ENCODE measurements around the gene KIAA1614.
"Not testable (repeated sequence)": the region's sequence is repeated elsewhere in the genome, so short reads cannot be mapped to it uniquely, and the experiment has no call there.

KIAA1614 gene

GRCh38 chr1:180966744-180967536 is 54.2 kb downstream of the KIAA1614 start:
- DNase-seq, result no peak

- DNase-seq, result no peak
Observed at GRCh38 chr1:180967558-180967957, 54.9 kb downstream of the KIAA1614 start.

- DNase-seq, result not testable (repeated sequence)
Observed at GRCh38 chr1:180968834-180969233, 56.1 kb downstream of the KIAA1614 start.

- no peak for DNase-seq
Observed at GRCh38 chr1:180969434-180969833, 56.7 kb downstream of the KIAA1614 start.

- no peak for DNase-seq
Observed at GRCh38 chr1:180970333-180971079, 57.8 kb downstream of the KIAA1614 start.

- DNase-seq, result no peak
Observed at GRCh38 chr1:180971273-180971997, 58.7 kb downstream of the KIAA1614 start.

DNA sequence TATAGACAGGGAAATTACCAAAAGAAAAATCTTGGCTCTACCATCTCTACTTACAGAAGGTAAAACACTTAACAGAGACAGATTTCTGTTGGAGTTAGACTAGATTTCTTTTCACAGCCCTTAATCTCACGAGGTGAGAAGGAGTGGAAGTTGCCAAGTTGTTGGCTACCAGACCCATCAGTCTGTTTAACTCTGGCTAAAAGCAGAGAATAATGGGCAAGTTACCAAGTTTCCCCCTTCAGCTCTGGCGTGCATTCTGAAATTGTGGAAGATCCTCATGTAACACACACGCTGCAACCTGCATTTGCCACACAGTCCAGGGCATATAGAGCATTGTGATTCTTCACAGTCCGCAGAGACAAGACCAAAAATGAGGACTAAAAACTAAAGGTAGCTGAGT is 60.7 kb downstream of the KIAA1614 start:
- no peak for DNase-seq

DNA sequence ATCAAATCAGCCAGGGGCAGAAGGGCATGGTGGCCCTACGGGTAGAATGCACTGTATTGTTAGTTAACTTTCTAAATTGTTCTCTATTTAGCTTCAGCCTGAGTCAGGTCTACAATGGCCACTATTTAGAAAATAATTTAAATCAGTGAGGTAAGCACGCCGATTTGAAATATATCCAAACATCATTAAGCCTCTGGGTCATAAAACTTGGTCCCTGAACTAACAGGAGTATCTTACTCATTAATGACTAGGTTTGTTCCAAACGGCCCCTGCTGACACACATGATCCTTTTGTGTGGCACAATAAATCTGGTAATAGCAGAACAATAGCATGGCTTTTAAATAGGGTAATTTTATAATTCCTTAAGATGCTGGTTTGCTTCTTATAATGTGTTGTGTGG is 61.5 kb downstream of the KIAA1614 start:
- no peak for DNase-seq

DNA sequence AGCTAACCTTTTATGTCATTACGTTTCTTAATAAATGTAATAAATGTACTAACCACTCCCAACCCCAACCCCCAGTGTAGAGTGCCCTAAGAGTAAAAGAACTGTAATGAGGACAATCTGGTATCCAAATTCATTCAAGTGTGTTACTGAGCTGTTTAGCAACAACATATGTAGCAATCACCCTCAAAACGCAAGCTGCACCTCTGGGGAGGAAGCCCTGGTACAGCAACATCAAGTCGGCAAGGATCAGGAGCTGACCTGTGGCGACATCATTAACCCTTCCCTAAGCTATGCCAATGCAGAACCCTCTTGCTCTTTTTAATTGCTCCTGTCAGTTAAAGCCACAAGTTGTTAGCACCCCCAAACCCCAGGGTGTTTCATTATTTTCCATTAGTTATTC is 62.9 kb downstream of the KIAA1614 start:
- DNase-seq, result no peak

DNA sequence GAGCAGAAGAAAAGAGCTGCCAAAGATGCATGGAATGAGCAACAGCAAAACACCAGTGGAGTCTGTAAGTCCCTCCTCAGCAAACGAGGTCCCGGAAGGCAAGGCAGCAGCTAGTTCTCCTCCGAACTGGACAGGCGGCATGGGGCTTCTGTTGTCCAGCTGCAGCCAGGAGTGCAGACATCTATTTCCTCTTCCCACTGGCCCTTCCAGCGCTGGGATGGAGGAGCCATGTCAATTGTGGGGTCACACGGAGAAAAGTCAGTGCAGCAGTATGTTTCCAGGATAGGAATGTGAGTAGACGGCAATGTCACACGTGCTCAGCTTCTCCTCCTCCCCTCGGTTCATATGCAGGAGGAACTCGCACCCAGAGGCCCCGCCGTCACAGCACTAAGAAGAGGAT is 63.5 kb downstream of the KIAA1614 start:
- no peak for DNase-seq

- no peak for DNase-seq
Observed at GRCh38 chr1:180976732-180977357, 64.1 kb downstream of the KIAA1614 start.

GRCh38 chr1:180981596-180982387 is 69.1 kb downstream of the KIAA1614 start:
- DNase-seq, result no peak

DNA sequence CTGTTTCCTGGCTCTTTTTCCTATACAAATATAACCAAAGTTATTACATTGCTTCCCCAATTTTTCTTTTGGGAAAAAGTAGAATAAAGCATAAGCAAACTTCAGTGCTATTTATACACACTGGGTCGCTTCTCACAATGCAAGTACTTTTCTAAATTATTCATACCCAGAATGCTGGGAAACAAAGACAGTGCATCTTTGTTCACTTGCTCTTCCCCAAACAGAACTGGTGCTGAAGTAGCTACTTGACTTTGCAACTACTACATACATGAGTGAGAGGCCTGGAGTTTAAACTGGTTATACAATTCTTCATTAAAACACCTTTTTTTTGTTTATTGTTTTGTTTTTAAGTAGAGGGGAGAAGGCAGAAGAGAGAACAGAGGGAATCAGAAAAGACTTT is 69.7 kb downstream of the KIAA1614 start:
- no peak for DNase-seq

DNA sequence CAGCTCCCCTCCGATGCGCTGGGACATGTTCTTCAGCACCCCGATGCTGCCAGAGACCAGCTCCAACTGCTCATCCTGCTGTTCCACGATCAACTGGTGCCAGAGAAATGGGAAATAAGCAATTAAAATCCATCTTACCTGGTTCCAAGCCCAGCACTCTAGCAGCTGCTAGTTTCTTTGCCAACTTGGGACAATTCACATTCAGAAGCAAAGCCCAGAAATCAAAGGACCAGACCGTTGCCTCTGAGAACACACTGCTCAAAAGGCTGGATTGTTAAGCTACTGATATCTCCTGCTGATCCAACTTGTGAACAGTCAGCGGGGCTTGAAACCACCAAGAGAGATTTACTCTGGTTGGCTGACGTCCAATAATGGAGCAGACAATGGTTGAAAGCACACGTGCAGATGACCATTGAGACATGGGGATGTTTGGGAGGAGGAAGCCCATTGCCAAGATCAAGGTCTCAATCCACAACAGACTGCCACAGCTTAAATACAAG is 75.6 kb downstream of the KIAA1614 start:
- DNase-seq, result no peak

GRCh38 chr1:180994262-180994661 is 81.6 kb downstream of the KIAA1614 start:
- DNase-seq, result no peak

DNA sequence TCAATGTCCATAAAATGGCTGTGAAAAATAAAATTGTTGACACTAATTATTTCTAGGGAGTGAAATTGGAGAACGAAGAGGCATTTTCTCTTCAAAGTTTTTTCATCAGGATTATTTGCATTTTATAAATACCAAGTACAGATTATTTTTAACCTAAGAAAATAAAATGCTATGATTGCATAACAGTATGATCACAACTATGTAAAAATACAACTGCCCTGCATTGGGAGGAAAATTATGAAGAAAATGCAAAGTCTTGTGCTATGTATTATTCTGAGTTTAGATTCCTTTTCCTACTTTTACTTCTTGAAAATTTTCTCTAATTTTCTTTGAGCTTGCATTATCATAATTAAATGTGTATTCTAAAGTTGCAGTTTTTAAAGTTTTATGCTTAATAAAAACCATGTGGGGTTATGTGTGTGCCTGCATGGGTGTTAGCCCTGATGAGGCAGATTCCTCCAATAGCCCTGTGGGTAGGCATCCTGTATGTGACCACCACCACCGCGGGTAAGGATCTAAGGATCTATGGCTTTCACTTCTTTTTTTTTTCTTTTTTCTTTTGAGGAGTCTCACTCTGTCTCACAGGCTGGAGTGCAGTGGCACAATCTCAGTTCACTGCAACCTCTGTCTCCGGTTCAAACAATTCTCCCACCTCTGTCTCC is 85.3 kb downstream of the KIAA1614 start:
- no peak for DNase-seq

Measured in activated effector memory CD4-positive, alpha-beta T cell treated with anti-CD3 and anti-CD28 coated beads, Interleukin-2, amount 50 U/mL, for 16 hours (primary cell).